Medulla oblongata (tissue), 1 donor: ENCODE data around the gene PDCD11.

Experiments used
- DNase-seq: peaks from one replicate; pipeline ENCODE4 v3.0.0-alpha.2; 2015; ENCODE audit errors: extremely low spot score

The PDCD11 gene

GRCh38 chr10:103417601-103418000 is 21.2 kb downstream of the PDCD11 start:
- DNase-seq: no peak

GRCh38 chr10:103419101-103419500 is 22.7 kb downstream of the PDCD11 start:
- no peak for DNase-seq

GRCh38 chr10:103423748-103424147 is 27.3 kb downstream of the PDCD11 start:
- DNase-seq: no peak

GRCh38 chr10:103427866-103428265 is 31.4 kb downstream of the PDCD11 start:
- DNase-seq: no peak

- DNase-seq: no peak
Measured at GRCh38 chr10:103428989-103429643, 32.7 kb downstream of the PDCD11 start.

GRCh38 chr10:103429647-103430046 is 33.2 kb downstream of the PDCD11 start:
- no peak for DNase-seq

- DNase-seq: no peak
Measured at GRCh38 chr10:103431902-103432301, 35.5 kb downstream of the PDCD11 start.

- DNase-seq: no peak
Measured at GRCh38 chr10:103433858-103434257, 37.4 kb downstream of the PDCD11 start.

GRCh38 chr10:103439776-103440175 is 43.4 kb downstream of the PDCD11 start:
- no peak for DNase-seq

GRCh38 chr10:103440416-103440815 is 44.0 kb downstream of the PDCD11 start:
- no peak for DNase-seq

- no peak for DNase-seq
Measured at GRCh38 chr10:103441206-103441605, 44.8 kb downstream of the PDCD11 start.

GRCh38 chr10:103441611-103442010 is 45.2 kb downstream of the PDCD11 start:
- DNase-seq: no peak

GRCh38 chr10:103442031-103442461 is 45.6 kb downstream of the PDCD11 start:
- DNase-seq: peak; percentile 30

GRCh38 chr10:103443475-103444185 is 47.2 kb downstream of the PDCD11 start:
- no peak for DNase-seq

- no peak for DNase-seq
Measured at GRCh38 chr10:103444478-103444877, 48.1 kb downstream of the PDCD11 start.

- no peak for DNase-seq
Measured at GRCh38 chr10:103445366-103445765, 48.9 kb downstream of the PDCD11 start.

- DNase-seq: peak; percentile 63
Measured at GRCh38 chr10:103445767-103446567, 49.5 kb downstream of the PDCD11 start.

GRCh38 chr10:103447187-103447586 is 50.8 kb downstream of the PDCD11 start:
- no peak for DNase-seq

- DNase-seq: no peak
Measured at GRCh38 chr10:103448746-103449145, 52.3 kb downstream of the PDCD11 start.

GRCh38 chr10:103449208-103450144 is 53.0 kb downstream of the PDCD11 start:
- no peak for DNase-seq

GRCh38 chr10:103450201-103450695 is 53.8 kb downstream of the PDCD11 start:
- no peak for DNase-seq
